Measurements from ENCODE around the gene CIAO1.
A peak's percentile ranks its signal among the peaks of the same experiment; 100 is the strongest.
"Not testable (repeated sequence)": the region's sequence is repeated elsewhere in the genome, so short reads cannot be mapped to it uniquely, and the experiment has no call there.

CIAO1 gene

DNA sequence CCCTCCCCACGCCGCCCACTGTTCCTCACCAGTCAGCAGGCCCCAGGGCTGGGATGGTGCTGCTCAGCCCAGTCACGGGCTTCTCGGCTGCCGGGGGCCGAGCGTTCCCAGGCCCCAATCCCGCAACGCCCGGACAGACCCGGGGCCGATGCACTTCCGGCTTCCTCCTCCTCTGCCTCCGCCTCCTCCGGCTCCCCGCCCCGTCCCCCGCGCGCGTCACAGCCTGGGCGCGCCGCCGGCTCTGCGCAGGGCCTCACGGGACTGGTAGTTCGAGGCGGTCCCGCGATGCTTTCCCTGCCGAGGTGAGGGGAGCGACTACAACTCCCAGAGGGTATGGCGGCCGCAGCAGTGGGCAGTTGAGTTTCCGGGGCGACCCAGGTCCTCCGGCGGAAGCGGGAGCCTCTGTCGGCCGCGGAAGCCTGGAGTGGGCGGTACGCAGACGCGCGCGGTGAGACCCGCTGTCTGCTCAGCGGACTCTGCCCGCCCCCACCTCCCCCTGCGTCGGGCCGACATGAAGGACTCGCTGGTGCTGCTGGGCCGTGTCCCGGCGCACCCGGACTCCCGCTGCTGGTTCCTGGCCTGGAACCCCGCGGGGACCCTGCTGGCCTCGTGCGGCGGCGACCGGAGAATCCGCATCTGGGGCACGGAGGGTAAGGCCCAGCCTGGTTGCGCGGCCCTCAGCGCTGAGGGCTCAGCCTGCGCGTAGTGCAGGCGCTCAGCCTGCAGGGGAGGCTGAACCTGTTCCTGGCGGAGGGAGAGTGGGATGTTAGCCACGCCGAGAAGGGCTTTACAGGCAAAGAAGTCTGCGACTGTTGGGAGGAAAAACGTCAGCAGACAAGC, at the start of gene CIAO1, which contains the start of gene TMEM127:
Gene CIAO1, plus strand, starts transcription at position 386 of the 840 bp plus-strand sequence. Its CDS starts 126 bp downstream, at position 512.
Gene TMEM127, minus strand, starts transcription at position 158 of the 840 bp plus-strand sequence. CDS start 616 bp downstream, outside the sequence.
- peak; percentile 89 for DNase-seq (ENCODE audit: extremely low read depth, low read depth)
- peak within 1 kb of the TSS; percentile 95 for H3K4me3 ChIP-seq (replicated peaks; ENCODE audit: low read depth, low read length)
- TF ChIP-seq CTCF (IDR thresholded peaks at IDR 0.05; ENCODE audit: low read depth, low read length, missing control alignments): peak; percentile 23

DNA sequence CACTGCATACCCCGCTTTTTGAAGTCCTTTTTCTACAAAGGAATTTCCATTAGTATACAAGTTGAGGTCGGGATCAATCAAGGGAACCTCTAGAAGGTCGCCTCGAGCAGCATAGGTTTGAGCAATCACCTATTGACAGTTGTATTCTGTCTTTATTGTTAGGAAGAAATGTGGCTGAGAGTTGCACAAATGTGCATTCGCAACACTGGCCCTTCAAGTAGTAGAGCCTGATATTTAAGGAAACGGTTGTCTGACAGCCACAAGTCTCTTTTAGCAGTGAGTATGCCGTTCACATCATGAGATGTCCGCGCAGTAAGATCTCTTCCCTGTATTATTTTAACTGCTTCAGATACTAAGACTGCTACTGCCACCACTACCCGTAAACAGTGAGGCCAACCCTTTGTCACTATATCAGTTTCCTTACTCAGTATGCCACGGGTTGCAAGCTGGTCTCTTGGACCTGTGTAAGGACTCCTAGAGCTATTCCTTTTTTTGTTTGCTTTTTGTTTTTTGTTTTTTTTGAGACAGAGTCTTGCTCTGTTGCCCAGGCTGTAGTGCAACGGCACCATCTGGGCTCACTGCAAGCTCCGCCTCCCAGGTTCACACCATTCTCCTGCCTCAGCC, 47.4 kb upstream of the CIAO1 start:
- no peak overlapping the region for H3K4me3 ChIP-seq (replicated peaks; ENCODE audit: low read depth, low read length)
- no peak for TF ChIP-seq CTCF (IDR thresholded peaks at IDR 0.05; ENCODE audit: low read depth, low read length, missing control alignments)
- no peak for DNase-seq (ENCODE audit: extremely low read depth, low read depth)

DNA sequence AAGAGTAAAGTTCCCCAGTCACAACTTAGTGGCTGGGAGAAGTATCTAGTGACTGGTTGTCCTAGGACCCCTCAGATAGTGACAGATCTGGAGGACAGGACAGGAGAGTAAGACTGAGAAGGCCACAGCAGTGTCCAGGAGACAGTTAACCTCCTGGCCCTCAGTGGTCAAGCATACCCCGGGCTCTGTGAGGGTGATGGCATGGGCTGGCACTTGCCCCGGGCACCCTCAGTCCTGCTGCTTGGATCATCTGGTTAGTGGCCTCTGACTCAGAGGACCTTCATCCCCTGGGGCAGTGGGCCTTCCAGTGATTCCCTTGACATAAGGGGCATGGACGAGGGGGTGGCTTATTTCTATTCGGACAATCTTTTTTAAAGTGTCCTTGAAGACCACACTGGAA, 46.1 kb upstream of the CIAO1 start:
- H3K4me3 ChIP-seq (replicated peaks; ENCODE audit: low read depth, low read length); DNase-seq (ENCODE audit: extremely low read depth, low read depth): not testable (repeated sequence)

DNA sequence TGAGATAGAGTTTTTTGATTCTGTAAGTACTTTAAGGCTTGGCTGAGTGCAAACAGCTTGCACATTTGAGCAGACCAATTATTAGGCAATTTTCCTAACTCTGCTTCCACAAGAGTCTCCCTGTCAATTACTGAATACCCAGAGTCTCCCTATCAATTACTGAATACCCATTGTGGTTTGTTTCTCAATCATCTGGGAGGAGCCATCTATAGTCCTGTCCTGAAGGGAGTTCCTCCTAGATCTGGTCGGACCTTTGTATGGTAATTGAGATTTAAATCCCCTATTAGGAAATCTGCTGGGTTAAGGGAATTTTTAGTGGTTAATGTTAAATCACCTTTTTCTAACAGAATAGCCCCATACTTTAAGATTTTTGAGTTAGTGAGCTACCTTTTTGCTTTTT, 44.9 kb upstream of the CIAO1 start:
- H3K4me3 ChIP-seq (replicated peaks; ENCODE audit: low read depth, low read length); DNase-seq (ENCODE audit: extremely low read depth, low read depth): not testable (repeated sequence)

- no peak overlapping the region for H3K4me3 ChIP-seq (replicated peaks; ENCODE audit: low read depth, low read length)
- no peak for TF ChIP-seq CTCF (IDR thresholded peaks at IDR 0.05; ENCODE audit: low read depth, low read length, missing control alignments)
- no peak for DNase-seq (ENCODE audit: extremely low read depth, low read depth)
Measured at GRCh38 chr2:96225016-96225533, 41.0 kb upstream of the CIAO1 start.

DNA sequence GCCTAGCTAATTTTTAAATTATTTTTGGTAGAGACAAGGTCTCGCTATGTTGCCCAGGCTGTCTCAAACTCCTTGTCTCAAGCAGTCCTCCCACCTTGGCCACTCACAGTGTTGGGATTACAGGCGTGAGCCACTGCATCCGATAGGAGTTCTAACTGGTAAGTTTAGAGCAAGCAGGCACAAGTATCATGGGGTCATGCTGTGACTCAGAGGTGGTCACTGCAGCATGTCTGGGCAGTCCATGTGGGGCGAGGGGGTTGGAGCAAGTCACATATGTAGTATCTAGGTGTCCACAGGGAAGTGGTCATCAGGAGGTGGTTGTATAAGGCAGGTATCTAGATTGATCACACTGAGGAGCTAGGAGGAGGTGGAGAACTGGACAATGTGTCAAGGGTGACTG, 34.7 kb upstream of the CIAO1 start:
- no peak for TF ChIP-seq CTCF (IDR thresholded peaks at IDR 0.05; ENCODE audit: low read depth, low read length, missing control alignments)
- DNase-seq (ENCODE audit: extremely low read depth, low read depth): no peak

DNA sequence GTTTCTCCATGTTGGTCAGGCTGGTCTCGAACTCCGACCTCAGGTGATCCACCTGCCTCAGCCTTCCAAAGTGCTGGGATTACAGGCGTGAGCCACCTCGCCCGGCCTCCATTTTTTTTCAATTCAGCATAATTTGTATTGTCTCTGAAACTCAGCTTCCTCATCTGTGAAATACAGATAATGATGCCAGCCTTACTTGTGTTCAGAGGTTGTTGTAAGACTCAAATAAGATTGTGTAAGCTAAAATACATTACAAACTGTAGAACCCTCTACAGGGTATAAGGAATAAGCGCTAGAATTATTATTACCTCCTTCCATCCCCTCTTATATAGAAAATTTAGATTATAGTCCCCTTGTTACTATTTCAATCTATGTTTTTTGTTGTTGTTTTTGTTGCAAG, 32.6 kb upstream of the CIAO1 start:
- no peak overlapping the region for H3K4me3 ChIP-seq (replicated peaks; ENCODE audit: low read depth, low read length)
- DNase-seq (ENCODE audit: extremely low read depth, low read depth): no peak
- no peak for TF ChIP-seq CTCF (IDR thresholded peaks at IDR 0.05; ENCODE audit: low read depth, low read length, missing control alignments)

More for the DNA sequence above, 34.7 kb upstream of the CIAO1 start:
- H3K4me3 ChIP-seq (replicated peaks; ENCODE audit: low read depth, low read length): no peak overlapping the region

All from HFF-Myc (cell line).